Lung (tissue), 12 donors: ENCODE data around the gene CADM3. TPM values are rescaled to one million over a fixed set of nuclear protein-coding genes. Genes with fewer than 3 reads are reported as not detected.

Experiments
- ATAC-seq: fragments of 200-7000 bp; cut with Tn5 transposase; one replicate; pipeline ENCODE4 v1.9.1; 2020; ENCODE audit warnings: moderate number of reproducible peaks; ENCODE audit not compliant: insufficient read depth, low FRiP score
- DNase-seq, 3 donors: peaks; one replicate each; pipeline ENCODE4 v3.0.0-alpha.2; 2013 to 2017
- H3K27ac ChIP-seq, 2 donors: one replicate each; pipeline ENCODE4 v1.5.1; 2013; ENCODE audit warnings: mild to moderate bottlenecking in 2 of 2, moderate library complexity in 2 of 2, control low read depth in 1 of 2, inconsistent platforms in 1 of 2, low read depth in 1 of 2, low read length in 1 of 2
- H3K27me3 ChIP-seq, 3 donors: one replicate each; pipeline ENCODE4 v1.5.1; 2013; ENCODE audit warnings: low read length in 2 of 3; ENCODE audit not compliant: control insufficient read depth in 3 of 3, insufficient read depth in 3 of 3
- H3K36me3 ChIP-seq, 4 donors: one replicate each; pipeline ENCODE4 v1.5.1; 2013; ENCODE audit warnings: low read length in 4 of 4, mild to moderate bottlenecking in 1 of 4, moderate library complexity in 1 of 4; ENCODE audit not compliant: control insufficient read depth in 4 of 4, insufficient read depth in 4 of 4
- H3K4me1 ChIP-seq, 5 donors: one replicate each; pipeline ENCODE4 v1.5.1; 2013; ENCODE audit warnings: low read length in 5 of 5, mild to moderate bottlenecking in 2 of 5, moderate library complexity in 1 of 5; ENCODE audit not compliant: control insufficient read depth in 5 of 5, insufficient read depth in 5 of 5
- H3K4me3 ChIP-seq: one replicate; pipeline ENCODE4 v1.5.1; 2013; ENCODE audit warnings: mild to moderate bottlenecking, control low read depth, moderate library complexity
- H3K9ac ChIP-seq, 2 donors: one replicate each; pipeline ENCODE4 v1.5.1; 2013; ENCODE audit warnings: low read length in 2 of 2, control low read depth in 1 of 2; ENCODE audit not compliant: insufficient read depth in 1 of 2
- H3K9me3 ChIP-seq, 4 donors: one replicate each; pipeline ENCODE4 v1.5.1; 2013; ENCODE audit warnings: low read length in 3 of 4, mild to moderate bottlenecking in 1 of 4, moderate library complexity in 1 of 4; ENCODE audit not compliant: control insufficient read depth in 4 of 4, insufficient read depth in 3 of 4
- CTCF ChIP-seq: IDR thresholded peaks from 2 replicates; pipeline ENCODE4 v1.5.1; 2012; ENCODE audit warnings: mild to moderate bottlenecking; ENCODE audit errors: control extremely low read depth, extremely low read depth
- WGBS, 2 donors: extraction: QIAGEN DNeasy Blood & Tissue Kit; methylation state at CpG; one replicate each; pipeline ENCODE4 v1.1.7; 2013; 5-methylcytosine and 5-hydroxymethylcytosine counted together
- polyA plus RNA-seq, 2 donors: library from polyadenylated mRNA; stranded (reverse); fragments of 200-250 nt; gene quantifications; one replicate each; pipeline ENCODE4 v1.2.1, GENCODE V29; 2013
- total RNA-seq, 2 donors: library from RNA; depleted of rRNA in 1 of 2; stranded (reverse); fragments of >200 nt in 1 of 2; gene quantifications; one replicate each; pipeline ENCODE4 v1.2.1, GENCODE V29; 2014 to 2021
- donor health status: control.
- donor health status: control.
- donor health status: Bipolar disorder and iron deficiency.
- donor health status: healthy.
- donor health status: DM: yes; HTN: yes; CAD: no.

The CADM3 gene
- total and polyA plus RNA-seq, 4 donors = 0.89 to 3.7 (median 2.5) TPM

DNA sequence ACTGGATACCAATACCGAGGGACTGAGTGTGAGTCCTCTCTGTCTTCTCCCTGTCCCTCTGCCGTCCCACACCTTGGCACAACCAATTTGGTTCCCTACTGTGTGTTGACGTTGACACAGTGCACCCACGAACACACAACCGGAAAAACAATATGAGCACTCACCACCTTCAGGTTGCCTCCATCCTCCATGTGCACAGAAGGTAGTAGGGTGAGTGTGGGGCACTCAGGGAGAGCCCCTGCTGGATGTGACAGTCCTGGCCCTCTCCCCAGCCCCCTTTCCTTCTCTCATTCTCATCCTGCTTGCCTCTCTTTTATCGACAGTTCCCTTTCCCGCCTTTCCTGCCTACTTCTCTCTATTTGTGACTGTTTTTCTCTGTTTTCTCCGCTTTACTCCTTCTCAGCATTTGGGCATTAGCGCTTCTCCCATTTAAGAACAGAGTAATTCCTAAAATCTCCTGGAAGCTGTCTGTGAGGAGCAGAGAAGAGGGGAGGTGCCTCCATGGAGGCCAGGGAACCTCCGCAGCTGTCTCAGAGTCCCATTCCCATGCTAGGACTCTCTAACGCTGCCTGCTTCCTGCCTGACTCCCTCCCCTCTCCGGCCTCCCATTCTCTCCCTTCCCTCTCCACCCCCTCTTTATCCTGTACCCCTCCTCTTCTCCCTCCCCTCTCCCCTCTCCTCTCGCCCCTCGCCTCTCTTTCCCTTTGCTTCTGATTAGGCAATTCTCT lies 16.4 kb downstream of the CADM3 start:
- no peak for ATAC-seq

GRCh38 chr1:159188375-159188788 lies 17.0 kb downstream of the CADM3 start:
- H3K27ac ChIP-seq = no peak overlapping the region
- TF ChIP-seq CTCF = no peak
- ATAC-seq = peak; percentile 75
- peaks cover 0 to 5% (median 0%) of the 10 kb centered on the region in 5 donors for H3K4me1 ChIP-seq
- no peaks in the 10 kb centered on the region for H3K36me3 ChIP-seq
- H3K4me3 ChIP-seq = no peak overlapping the region
- DNase-seq = peak; percentile 80 to 85 (median 82)
- 1% methylated on average over 24 of the region's 24 CpGs for WGBS, 2 donors
- no peaks in the 10 kb centered on the region for H3K9me3 ChIP-seq
- H3K27me3 ChIP-seq = peaks cover 0 to 28% (median 20%) of the 10 kb centered on the region in 3 donors
- no peak overlapping the region for H3K9ac ChIP-seq

More for the DNA sequence above, 16.4 kb downstream of the CADM3 start:
- TF ChIP-seq CTCF = no peak
- no peak overlapping the region for H3K9ac ChIP-seq
- no peaks in the 10 kb centered on the region for H3K36me3 ChIP-seq
- H3K9me3 ChIP-seq = no peaks in the 10 kb centered on the region
- peaks cover 0 to 5% (median 0%) of the 10 kb centered on the region in 5 donors for H3K4me1 ChIP-seq
- H3K27ac ChIP-seq = no peak overlapping the region
- H3K27me3 ChIP-seq = peaks cover 0 to 28% (median 20%) of the 10 kb centered on the region in 3 donors
- 25 to 33% methylated on average over 14 of the region's 14 CpGs for WGBS, 2 donors
- peak in 1 of 3 donors; percentile 48 for DNase-seq
- H3K4me3 ChIP-seq = no peak overlapping the region

DNA sequence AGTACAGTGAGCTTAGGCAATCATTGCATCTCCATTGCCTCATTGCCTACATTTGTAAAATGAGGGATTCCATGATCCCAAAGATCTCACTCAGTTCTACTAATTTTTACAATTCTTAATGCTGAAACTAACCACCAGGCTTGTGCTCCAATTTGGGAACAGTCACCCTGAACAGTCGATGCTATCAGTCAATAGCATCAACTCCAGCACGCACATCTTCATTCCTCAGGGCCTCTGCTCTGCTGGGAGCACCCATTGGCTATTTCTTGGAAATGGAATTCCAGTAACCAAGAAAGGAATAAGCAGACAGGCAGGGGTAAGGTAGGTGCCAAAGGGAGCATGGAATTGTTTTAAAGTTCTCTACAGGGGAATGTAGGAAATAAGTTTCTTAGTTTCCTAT lies 19.0 kb downstream of the CADM3 start:
- ATAC-seq (no peak), DNase-seq (no peak)
- no peak for TF ChIP-seq CTCF
- peaks cover 0 to 5% (median 0%) of the 10 kb centered on the region in 5 donors for H3K4me1 ChIP-seq
- no peaks in the 10 kb centered on the region for H3K9me3 ChIP-seq
- H3K36me3 ChIP-seq = no peaks in the 10 kb centered on the region
- 87 to 92% methylated on average over 2 of the region's 2 CpGs for WGBS, 2 donors
- no peak overlapping the region for H3K9ac ChIP-seq
- peaks cover 0 to 25% (median 20%) of the 10 kb centered on the region in 3 donors for H3K27me3 ChIP-seq
- no peak overlapping the region for H3K4me3 ChIP-seq
- no peak overlapping the region for H3K27ac ChIP-seq
